NK-92 (cell line): ENCODE data around the gene LAMA4.
"Not testable (repeated sequence)": the region's sequence is repeated elsewhere in the genome, so short reads cannot be mapped to it uniquely, and the experiment has no call there.

Experiments
- DNase-seq: peaks from one replicate; lab custom pipeline; 2025; ENCODE audit not compliant: unreplicated experiment; lab: John Stamatoyannopoulos, UW

The LAMA4 gene

GRCh38 chr6:112218563-112218962, 35.8 kb downstream of the LAMA4 start:
- no peak for DNase-seq

DNA sequence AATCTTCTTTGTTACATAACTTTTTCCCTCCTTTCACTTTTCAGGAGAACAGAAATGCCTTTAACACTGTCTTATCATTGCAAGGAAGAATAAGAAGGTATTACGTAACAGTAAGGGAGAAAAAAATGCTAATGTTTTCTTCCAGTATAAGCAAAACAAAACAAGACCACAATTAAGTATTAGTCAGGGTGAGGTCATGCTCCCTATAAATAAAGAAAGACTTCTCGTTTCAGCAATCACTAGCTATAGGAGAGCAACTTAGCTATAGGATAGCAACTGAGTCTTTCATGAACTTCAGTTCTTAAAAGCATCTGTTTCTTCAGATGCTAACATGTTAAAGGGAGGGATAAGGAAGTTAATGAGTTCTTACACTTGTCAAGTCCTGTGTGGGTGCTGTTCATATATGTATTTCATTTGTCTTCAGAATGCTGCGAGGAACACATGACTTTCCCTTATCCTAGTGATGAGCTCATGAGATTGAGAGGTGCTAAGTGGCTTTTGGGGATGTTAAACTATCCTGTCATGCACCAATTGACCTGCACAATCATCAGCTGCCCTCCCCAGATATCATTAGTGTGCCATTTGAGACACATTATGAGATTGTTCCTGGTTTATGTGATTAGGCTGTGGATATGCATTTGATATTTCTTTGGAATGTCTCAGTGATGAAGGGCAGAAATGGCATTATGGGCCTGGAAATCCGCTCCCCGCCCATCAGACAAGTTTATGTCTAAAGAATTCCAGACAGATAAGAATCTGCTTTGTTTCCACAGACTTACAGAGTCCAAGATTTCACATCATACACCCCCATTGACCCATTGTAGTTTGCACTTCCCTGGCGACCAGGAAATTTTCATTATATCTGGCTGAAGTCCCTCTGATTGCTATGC, 37.5 kb downstream of the LAMA4 start:
- no peak for DNase-seq

DNA sequence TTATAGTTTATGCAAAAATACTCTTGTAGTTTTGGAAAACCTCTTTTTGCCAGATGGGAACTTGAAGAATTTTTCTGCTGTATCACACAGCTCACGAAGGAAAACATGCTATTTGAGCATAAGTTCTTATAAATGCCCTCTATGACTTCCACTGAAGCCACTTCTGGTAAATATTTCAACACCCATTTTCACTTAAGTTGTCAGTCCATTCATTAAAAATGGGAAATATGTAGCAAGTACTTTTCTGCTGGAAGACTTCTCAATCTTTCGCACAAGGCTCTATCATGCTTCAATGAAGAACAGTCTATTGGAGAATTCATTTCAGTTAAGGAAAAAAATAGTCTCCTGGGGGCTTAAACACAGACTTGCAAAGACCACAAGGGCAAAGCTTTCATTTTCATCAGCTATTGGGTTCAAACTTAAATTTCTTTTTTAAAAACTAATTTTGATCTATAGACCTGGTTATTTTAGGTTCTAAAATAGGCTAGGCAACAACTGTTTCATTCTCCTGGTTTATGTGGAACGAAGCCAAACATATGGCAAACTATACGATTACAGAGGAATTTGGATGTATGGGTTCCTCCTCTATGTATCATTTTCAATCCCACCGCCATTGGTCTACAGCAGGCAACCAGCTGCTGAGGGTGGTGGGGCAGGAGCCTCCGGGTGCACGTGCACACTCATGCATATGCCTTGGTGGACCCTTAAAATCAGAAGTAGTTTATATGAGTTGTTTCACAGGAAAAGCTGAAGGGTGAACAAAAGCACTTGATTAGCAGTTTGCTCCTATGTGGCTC, 38.7 kb downstream of the LAMA4 start:
- DNase-seq, result no peak

GRCh38 chr6:112214739-112215269, 39.6 kb downstream of the LAMA4 start:
- DNase-seq, result no peak

- DNase-seq, result no peak
Observed at GRCh38 chr6:112210852-112211251, 43.5 kb downstream of the LAMA4 start.

- DNase-seq, result no peak
Observed at GRCh38 chr6:112209131-112209530, 45.2 kb downstream of the LAMA4 start.

GRCh38 chr6:112207776-112208175, 46.6 kb downstream of the LAMA4 start:
- no peak for DNase-seq

GRCh38 chr6:112207131-112207530, 47.2 kb downstream of the LAMA4 start:
- no peak for DNase-seq

- DNase-seq, result no peak
Observed at GRCh38 chr6:112206110-112206458, 48.3 kb downstream of the LAMA4 start.

- no peak for DNase-seq
Observed at GRCh38 chr6:112205427-112206109, 48.8 kb downstream of the LAMA4 start.

DNA sequence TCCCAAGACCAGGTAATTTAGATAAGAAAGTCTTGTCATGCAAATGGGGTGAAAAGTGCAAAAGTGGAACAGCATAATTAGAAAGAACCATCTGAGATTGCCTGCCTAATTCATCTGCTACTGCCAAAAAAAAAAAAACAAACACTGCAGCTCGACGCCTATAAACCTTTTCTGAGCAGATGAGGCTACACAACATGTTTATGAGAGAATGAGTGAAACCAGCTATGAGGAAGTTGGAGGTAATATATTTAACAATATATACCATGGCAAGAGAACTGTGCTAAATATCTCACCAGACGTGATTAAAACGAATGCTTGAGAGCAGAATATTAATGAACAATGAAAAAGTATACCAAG, 50.0 kb downstream of the LAMA4 start:
- DNase-seq, result no peak

GRCh38 chr6:112203577-112204349, 50.6 kb downstream of the LAMA4 start:
- no peak for DNase-seq

GRCh38 chr6:112202639-112203341, 51.6 kb downstream of the LAMA4 start:
- no peak for DNase-seq

GRCh38 chr6:112200185-112200914, 54.0 kb downstream of the LAMA4 start:
- DNase-seq, result not testable (repeated sequence)

- no peak for DNase-seq
Observed at GRCh38 chr6:112199001-112199403, 55.4 kb downstream of the LAMA4 start.

- no peak for DNase-seq
Observed at GRCh38 chr6:112198582-112198981, 55.8 kb downstream of the LAMA4 start.

GRCh38 chr6:112197636-112198035, 56.7 kb downstream of the LAMA4 start:
- no peak for DNase-seq

DNA sequence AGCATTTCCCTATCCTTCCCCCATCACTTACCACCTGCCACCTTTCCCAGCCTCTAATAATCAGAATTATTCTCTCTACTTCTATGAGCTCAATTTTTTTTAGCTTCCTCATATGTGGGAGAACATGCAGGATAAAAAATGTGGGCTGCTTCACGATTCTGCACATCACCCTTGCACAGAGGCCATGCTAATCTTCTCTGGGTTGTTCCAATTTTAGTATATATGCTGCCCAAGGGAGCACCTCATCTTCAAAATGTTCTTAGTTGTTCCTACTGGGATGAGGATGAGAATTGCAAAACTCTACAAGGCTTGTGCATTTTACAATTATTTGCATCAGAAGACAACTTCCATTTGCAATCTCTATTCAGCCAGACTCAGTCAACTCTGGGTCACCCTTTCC, 58.1 kb downstream of the LAMA4 start:
- no peak for DNase-seq

- no peak for DNase-seq
Observed at GRCh38 chr6:112195166-112195565, 59.2 kb downstream of the LAMA4 start.
